H9 (cell line): ENCODE results near the gene ALOX15B. TPM values are rescaled to one million over a fixed set of nuclear protein-coding genes. Genes with fewer than 3 reads are reported as not detected.

Experiments used
- DNase-seq: peaks from one replicate; pipeline ENCODE4 v3.0.0-alpha.2; 2017
- H2AFZ ChIP-seq: one replicate; pipeline ENCODE4 v1.6.1; 2013; ENCODE audit warnings: mild to moderate bottlenecking, low read length, control low read depth, moderate library complexity
- H2AK5ac ChIP-seq: 2 replicates; pipeline ENCODE4 v1.6.1; 2013; ENCODE audit warnings: low read length, control low read depth, mixed read lengths; ENCODE audit not compliant: insufficient read length
- H2BK120ac ChIP-seq: one replicate; pipeline ENCODE4 v1.6.1; 2013; ENCODE audit warnings: low read depth, mild to moderate bottlenecking, low read length, control low read depth, inconsistent platforms; ENCODE audit not compliant: poor library complexity, severe bottlenecking
- H2BK12ac ChIP-seq: 2 replicates; pipeline ENCODE4 v1.6.1; 2013; ENCODE audit warnings: low read length, control low read depth, mixed read lengths, low read depth; ENCODE audit not compliant: insufficient read length
- H2BK15ac ChIP-seq: 2 replicates; pipeline ENCODE4 v1.6.1; 2013; ENCODE audit warnings: low read depth, low read length, control low read depth
- H2BK20ac ChIP-seq: one replicate; pipeline ENCODE4 v1.6.1; 2013; ENCODE audit warnings: low read depth, mild to moderate bottlenecking, low read length, control low read depth, inconsistent platforms; ENCODE audit not compliant: poor library complexity, severe bottlenecking
- H2BK5ac ChIP-seq: 2 replicates; pipeline ENCODE4 v1.6.1; 2013; ENCODE audit warnings: low read length, control low read depth, mixed read lengths; ENCODE audit not compliant: insufficient read length
- H3K14ac ChIP-seq: 2 replicates; pipeline ENCODE4 v1.6.1; 2013; ENCODE audit warnings: low read length, control low read depth; ENCODE audit not compliant: insufficient read depth
- H3K18ac ChIP-seq: 2 replicates; pipeline ENCODE4 v1.6.1; 2013; ENCODE audit warnings: low read depth, mild to moderate bottlenecking, mixed read lengths, low read length, control low read depth; ENCODE audit not compliant: insufficient read length
- H3K23ac ChIP-seq: 2 replicates; pipeline ENCODE4 v1.6.1; 2013; ENCODE audit warnings: low read length, control low read depth, mixed read lengths, low read depth; ENCODE audit not compliant: insufficient read length
- H3K23me2 ChIP-seq: 2 replicates; pipeline ENCODE4 v1.6.1; 2013; ENCODE audit warnings: low read depth, mild to moderate bottlenecking, mixed read lengths, low read length, control low read depth; ENCODE audit not compliant: insufficient read length, poor library complexity, severe bottlenecking
- H3K27ac ChIP-seq: 2 replicates; pipeline ENCODE4 v1.5.1; 2013; ENCODE audit warnings: low read length, control low read depth, mixed read lengths, low read depth; ENCODE audit not compliant: insufficient read length
- H3K27me3 ChIP-seq: 2 replicates; pipeline ENCODE4 v1.6.1; 2013; ENCODE audit warnings: low read length, control low read depth, inconsistent platforms; ENCODE audit not compliant: insufficient read depth
- H3K4ac ChIP-seq: 2 replicates; pipeline ENCODE4 v1.6.1; 2013; ENCODE audit warnings: low read depth, mild to moderate bottlenecking, control low read depth, inconsistent platforms, low read length, moderate library complexity
- H3K4me1 ChIP-seq: 2 replicates; pipeline ENCODE4 v1.6.1; 2013; ENCODE audit warnings: low read length, control low read depth, inconsistent platforms; ENCODE audit not compliant: insufficient read depth
- H3K4me2 ChIP-seq: 2 replicates; pipeline ENCODE4 v1.6.1; 2013; ENCODE audit warnings: low read length, control low read depth, mixed read lengths; ENCODE audit not compliant: insufficient read length, insufficient read depth
- H3K56ac ChIP-seq: 2 replicates; pipeline ENCODE4 v1.6.1; 2013; ENCODE audit warnings: low read depth, mild to moderate bottlenecking, mixed read lengths, low read length, control low read depth; ENCODE audit not compliant: insufficient read length
- H3K79me1 ChIP-seq: 2 replicates; pipeline ENCODE4 v1.6.1; 2013; ENCODE audit warnings: low read depth, mild to moderate bottlenecking, moderate library complexity, low read length, control low read depth, inconsistent platforms; ENCODE audit not compliant: insufficient read depth, poor library complexity, severe bottlenecking
- H3K79me2 ChIP-seq: 2 replicates; pipeline ENCODE4 v1.6.1; 2013; ENCODE audit warnings: low read length, control low read depth, inconsistent platforms; ENCODE audit not compliant: insufficient read depth
- H3K9ac ChIP-seq: 2 replicates; pipeline ENCODE4 v1.6.1; 2013; ENCODE audit warnings: low read length, control low read depth, mixed read lengths; ENCODE audit not compliant: insufficient read length; ENCODE audit errors: extremely low read depth
- H3K9me3 ChIP-seq: one replicate; pipeline ENCODE4 v1.6.1; 2013; ENCODE audit warnings: low read depth, low read length, inconsistent platforms; ENCODE audit not compliant: control insufficient read depth
- H3T11ph ChIP-seq: one replicate; pipeline ENCODE4 v1.6.1; 2013; ENCODE audit warnings: mild to moderate bottlenecking, low read length, control low read depth, inconsistent platforms
- H4K20me1 ChIP-seq: one replicate; pipeline ENCODE4 v1.6.1; 2013; ENCODE audit not compliant: control insufficient read depth, insufficient read length, insufficient read depth
- H4K5ac ChIP-seq: 2 replicates; pipeline ENCODE4 v1.6.1; 2013; ENCODE audit warnings: low read depth, mild to moderate bottlenecking, mixed read lengths, low read length, control low read depth; ENCODE audit not compliant: insufficient read length
- H4K8ac ChIP-seq: replicated peaks from 2 replicates; pipeline ENCODE4 v1.6.1; 2013; ENCODE audit warnings: low read length, control low read depth, mixed read lengths, low read depth; ENCODE audit not compliant: insufficient read length
- H4K91ac ChIP-seq: 2 replicates; pipeline ENCODE4 v1.6.1; 2013; ENCODE audit warnings: low read depth, mild to moderate bottlenecking, moderate library complexity, mixed read lengths, low read length, control low read depth; ENCODE audit not compliant: insufficient read length
- H3K27ac Mint-ChIP-seq, 3 experiments: 2 replicates in 2 of 3; 3 replicates in 1 of 3; pipeline ENCODE4 v1.8.0; 2020 to 2021; ENCODE audit warnings: mixed read lengths in 3 of 3, mild to moderate bottlenecking in 1 of 3, moderate library complexity in 1 of 3
- H3K27me3 Mint-ChIP-seq: 2 replicates; pipeline ENCODE4 v1.8.0; 2021; ENCODE audit warnings: low read depth, mild to moderate bottlenecking, moderate library complexity, mixed read lengths
- H3K36me3 Mint-ChIP-seq, 3 experiments: 2 replicates in 2 of 3; 3 replicates in 1 of 3; pipeline ENCODE4 v1.8.0; 2020 to 2021; ENCODE audit warnings: low read depth in 3 of 3, mixed read lengths in 3 of 3; ENCODE audit not compliant: insufficient read depth in 1 of 3
- H3K4me1 Mint-ChIP-seq, 2 experiments: 2 replicates each; pipeline ENCODE4 v1.8.0; 2020; ENCODE audit warnings: mixed read lengths in 2 of 2
- H3K4me3 Mint-ChIP-seq, 2 experiments: 2 replicates in 1 of 2; 3 replicates in 1 of 2; pipeline ENCODE4 v1.8.0; 2020 to 2021; ENCODE audit warnings: mild to moderate bottlenecking in 2 of 2, mixed read lengths in 2 of 2, moderate library complexity in 1 of 2
- H3K9me3 Mint-ChIP-seq, 2 experiments: 2 replicates in 1 of 2; 3 replicates in 1 of 2; pipeline ENCODE4 v1.8.0; 2020; ENCODE audit warnings: mild to moderate bottlenecking in 2 of 2, mixed read lengths in 2 of 2, moderate library complexity in 1 of 2
- WGBS: extraction: QIAGEN DNeasy Blood & Tissue Kit; methylation state at CpG from one replicate; pipeline ENCODE4 v1.1.7; 2013; ENCODE audit warnings: missing lambda C conversion rate, low lambda C conversion rate, mixed read lengths; ENCODE audit not compliant: insufficient read length; ENCODE audit errors: extremely low coverage; 5-methylcytosine and 5-hydroxymethylcytosine counted together
- total RNA-seq: library from RNA; stranded (reverse); gene quantifications from 2 replicates; pipeline ENCODE4 v1.2.1, GENCODE V29; 2021
- TF ChIP-seq, protein P1 (sequence below): fragments of 200-600 bp; sonication (generic); conservative IDR thresholded peaks from 3 replicates; pipeline ENCODE4 v1.8.0; 2021; ENCODE audit warnings: antibody characterized with exemption, mild to moderate bottlenecking

Gene ALOX15B
- total RNA-seq, 1 experiment from 2014 or later = not detected

DNA sequence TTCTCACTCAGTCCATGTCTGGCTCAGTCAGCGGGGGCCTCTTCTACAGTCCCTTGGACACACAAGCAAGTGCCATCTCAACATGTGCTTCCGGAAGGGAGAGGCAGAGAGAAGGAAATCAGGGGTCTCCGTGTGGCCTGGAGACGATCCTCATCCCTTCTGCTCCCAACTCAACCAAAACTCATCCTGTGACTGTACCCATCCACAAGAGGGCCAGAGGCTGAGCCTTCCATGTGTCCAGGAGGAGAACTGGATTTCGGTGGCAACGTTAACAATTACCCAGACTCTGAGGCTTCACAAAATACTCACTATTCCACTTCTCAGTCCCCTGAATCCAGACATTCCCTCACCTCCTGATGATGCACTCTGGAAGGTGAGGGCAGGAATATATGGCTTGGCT lies 56.5 kb downstream of the ALOX15B start:
- Mint-ChIP-seq H3K36me3 (no peaks in the 10 kb centered on the region; a peak in 1 of 7 replicates), H3K4me3 (no peak overlapping the region), H3K27me3 (peaks cover 41% of the 10 kb centered on the region), H3K9me3 (no peaks in the 10 kb centered on the region; a peak in 1 of 5 replicates), H3K4me1 (peaks cover 8% of the 10 kb centered on the region in 2 experiments), H3K27ac (no peak overlapping the region)
- Histone ChIP-seq H2BK5ac (no peak overlapping the region), H3K14ac (no peak overlapping the region), H3K56ac (no peak overlapping the region), H3K9me3 (no peaks in the 10 kb centered on the region), H3K4me2 (no peak overlapping the region), H2AFZ (no peak overlapping the region), H3T11ph (no peak overlapping the region), H3K4me1 (no peaks in the 10 kb centered on the region; the same call in 1 of the 2 replicates), H3K23me2 (no peaks in the 10 kb centered on the region), H3K79me1 (no peaks in the 10 kb centered on the region), H3K27ac (no peak overlapping the region), H3K9ac (no peak overlapping the region), H2BK20ac (no peak overlapping the region), H3K79me2 (no peaks in the 10 kb centered on the region), H3K18ac (no peak overlapping the region), H3K4ac (no peak overlapping the region), H4K91ac (no peak overlapping the region), H4K8ac (no peak overlapping the region), H3K23ac (no peak overlapping the region), H4K5ac (no peak overlapping the region), H2BK15ac (no peak overlapping the region), H2AK5ac (no peak overlapping the region), H2BK12ac (no peak overlapping the region), H4K20me1 (no peaks in the 10 kb centered on the region), H2BK120ac (no peak overlapping the region), H3K27me3 (no peaks in the 10 kb centered on the region)
- no CpG with 5 or more reads among the region's 6 CpGs for WGBS
- DNase-seq = no peak
- TF ChIP-seq, protein P1, sequence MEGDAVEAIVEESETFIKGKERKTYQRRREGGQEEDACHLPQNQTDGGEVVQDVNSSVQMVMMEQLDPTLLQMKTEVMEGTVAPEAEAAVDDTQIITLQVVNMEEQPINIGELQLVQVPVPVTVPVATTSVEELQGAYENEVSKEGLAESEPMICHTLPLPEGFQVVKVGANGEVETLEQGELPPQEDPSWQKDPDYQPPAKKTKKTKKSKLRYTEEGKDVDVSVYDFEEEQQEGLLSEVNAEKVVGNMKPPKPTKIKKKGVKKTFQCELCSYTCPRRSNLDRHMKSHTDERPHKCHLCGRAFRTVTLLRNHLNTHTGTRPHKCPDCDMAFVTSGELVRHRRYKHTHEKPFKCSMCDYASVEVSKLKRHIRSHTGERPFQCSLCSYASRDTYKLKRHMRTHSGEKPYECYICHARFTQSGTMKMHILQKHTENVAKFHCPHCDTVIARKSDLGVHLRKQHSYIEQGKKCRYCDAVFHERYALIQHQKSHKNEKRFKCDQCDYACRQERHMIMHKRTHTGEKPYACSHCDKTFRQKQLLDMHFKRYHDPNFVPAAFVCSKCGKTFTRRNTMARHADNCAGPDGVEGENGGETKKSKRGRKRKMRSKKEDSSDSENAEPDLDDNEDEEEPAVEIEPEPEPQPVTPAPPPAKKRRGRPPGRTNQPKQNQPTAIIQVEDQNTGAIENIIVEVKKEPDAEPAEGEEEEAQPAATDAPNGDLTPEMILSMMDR = 0 out of 3 replicates have a peak, but pooled peaks have one; percentile 17
